Stimulated activated CD4-positive, alpha-beta T cell treated with anti-CD3 and anti-CD28 coated beads, Interleukin-2, amount 100 ng/mL, for 24 hours (primary cell): ENCODE measurements around the gene TMEM250.

Source experiments
- DNase-seq, 2 donors: peaks; one replicate each; pipeline ENCODE4 v3.0.0-alpha.2; 2020

The TMEM250 gene

DNA sequence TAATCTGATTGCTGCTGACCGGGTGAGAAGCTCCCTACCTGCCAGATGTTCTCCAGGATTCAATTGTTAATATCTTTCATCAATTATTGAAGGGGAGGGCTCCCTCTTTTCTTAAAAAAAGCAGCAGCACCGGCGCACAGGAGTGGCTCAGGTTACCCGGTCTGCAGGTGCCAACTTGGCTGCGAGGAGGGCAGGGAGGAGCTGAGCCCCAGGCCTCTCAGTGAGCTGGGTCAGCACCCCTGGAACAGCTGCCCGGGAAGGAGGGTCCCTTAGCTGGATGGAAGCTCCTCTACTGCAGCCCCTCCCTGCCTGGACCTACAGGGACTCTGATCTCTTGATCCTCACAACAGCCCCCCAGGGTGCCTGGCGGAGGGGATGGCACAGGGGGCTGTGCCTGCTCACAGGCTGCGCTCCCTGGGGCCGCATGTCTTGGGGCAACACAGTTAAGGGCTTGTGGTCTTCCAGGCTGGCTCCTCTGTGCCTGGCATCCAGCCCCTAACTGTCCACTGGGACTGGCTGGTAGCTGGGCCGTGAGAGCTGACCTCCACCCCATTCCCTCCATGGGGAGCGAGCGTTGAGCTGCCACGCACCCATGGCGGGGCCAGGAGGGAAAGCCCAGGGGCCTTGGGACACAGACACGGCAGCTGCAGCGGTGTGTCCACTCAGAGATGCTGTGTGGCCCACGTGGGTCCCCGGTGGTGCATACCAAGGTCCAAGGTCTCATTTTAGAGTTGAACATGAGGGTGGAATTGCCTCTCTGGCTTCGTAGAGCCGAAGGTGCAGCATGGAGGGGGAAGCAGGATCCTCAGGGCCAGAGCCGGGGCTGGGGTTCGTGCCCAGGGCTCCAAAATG, 28.6 kb upstream of the TMEM250 start:
- no peak for DNase-seq

DNA sequence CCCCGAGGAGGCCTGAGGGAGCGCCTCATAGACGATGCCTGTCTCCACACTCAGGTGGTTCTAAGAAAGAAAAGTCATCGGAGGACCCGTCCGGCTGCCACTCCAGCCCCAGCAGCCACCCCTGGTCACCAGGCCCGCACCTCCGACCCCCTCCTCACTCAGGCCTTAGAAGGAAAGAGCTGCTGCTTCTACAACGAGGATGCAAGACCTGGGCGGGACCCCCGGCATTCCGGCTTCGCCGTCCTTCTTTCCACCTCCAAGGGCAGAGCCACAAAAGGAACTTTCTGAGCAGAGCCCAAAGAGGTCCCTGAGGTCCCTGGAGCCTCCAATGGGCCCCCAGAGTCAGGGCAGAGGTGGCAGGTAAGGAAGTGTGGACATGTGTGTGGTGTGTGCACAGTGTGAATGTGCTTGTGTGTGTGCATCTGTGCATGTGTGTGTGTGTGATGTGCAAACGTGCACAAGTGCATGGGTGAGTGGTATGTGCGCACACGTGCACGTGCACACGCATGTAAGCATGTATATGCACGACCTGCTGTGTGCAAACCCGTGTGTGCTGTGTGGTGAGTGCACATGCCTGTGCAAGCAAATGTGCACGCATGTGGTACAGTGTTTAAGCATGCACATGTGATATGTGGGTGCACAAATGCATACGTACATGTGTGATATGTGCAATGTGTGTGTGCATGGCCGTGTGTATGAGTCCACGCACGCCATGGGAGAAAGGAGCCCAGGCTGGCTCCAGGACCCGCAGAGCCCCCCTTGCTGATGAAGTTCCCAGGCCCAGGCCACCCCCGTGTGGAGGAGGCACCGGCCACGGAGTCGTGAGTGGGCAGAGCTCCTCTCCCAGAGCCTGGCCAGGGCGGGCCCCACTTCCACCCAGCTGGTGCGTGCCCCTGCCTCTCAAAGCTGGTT, 27.7 kb upstream of the TMEM250 start:
- no peak for DNase-seq

- no peak for DNase-seq
Measured at GRCh38 chr9:136145580-136145979, 26.9 kb upstream of the TMEM250 start.

GRCh38 chr9:136144450-136144849, 25.8 kb upstream of the TMEM250 start:
- no peak for DNase-seq

DNA sequence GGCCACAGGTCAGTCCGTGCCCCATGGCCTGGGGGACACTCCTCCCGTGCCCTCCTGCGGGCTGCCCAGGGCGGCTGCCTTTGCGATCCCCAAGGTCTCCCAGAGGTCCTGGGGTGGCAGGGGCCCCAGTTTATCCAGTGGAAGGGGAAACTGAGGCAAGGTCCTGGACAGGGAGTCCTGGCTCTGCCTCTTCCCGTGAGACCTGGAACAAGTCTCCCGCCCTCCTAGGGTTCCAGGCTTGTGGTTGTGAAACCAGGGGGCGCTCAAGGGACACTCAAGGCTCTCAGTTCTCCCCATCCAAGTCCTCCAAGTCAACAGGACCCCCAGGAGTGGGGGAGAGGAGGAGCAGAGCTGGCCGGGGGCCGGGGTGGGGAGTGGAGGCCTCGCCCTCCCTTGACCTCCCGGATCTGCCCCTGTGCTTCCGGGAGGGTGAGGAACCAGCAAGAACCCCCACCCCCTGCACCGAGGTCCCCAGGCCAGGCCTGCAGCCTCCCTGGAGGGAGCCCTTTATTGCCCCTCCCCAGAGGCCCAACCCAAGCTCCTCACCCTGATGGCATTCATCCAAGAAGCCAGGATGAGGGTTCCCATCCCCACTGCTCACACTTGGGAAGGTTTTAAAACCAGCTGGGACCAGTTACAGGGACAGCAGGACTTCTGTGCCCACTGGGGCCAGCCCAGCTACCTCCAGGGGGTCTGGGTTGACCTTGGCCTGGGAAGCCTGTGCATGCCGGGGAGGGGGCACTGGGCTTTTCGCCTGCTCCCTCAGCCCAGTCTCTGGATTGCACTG, 24.7 kb upstream of the TMEM250 start:
- DNase-seq, result no peak

DNA sequence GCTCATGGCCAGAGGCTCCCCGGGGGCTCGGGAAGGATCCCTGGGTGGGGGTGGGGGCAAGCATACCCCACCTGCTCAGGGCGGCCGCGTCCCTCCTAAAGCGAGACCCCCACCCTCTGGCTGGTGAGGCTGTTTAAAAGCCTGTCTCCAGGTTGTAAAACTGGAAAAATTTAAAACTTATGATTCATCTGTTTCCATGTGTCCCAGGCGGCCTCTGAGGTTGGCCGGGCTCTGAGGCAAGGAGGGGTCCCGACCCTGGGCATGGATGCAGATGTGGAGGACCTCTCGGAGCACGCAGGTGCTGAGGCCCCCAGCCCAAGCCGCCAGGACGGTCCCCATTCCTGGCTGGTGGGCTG, 24.2 kb upstream of the TMEM250 start:
- DNase-seq, result no peak

GRCh38 chr9:136142414-136142796, 23.7 kb upstream of the TMEM250 start:
- DNase-seq, result no peak

DNA sequence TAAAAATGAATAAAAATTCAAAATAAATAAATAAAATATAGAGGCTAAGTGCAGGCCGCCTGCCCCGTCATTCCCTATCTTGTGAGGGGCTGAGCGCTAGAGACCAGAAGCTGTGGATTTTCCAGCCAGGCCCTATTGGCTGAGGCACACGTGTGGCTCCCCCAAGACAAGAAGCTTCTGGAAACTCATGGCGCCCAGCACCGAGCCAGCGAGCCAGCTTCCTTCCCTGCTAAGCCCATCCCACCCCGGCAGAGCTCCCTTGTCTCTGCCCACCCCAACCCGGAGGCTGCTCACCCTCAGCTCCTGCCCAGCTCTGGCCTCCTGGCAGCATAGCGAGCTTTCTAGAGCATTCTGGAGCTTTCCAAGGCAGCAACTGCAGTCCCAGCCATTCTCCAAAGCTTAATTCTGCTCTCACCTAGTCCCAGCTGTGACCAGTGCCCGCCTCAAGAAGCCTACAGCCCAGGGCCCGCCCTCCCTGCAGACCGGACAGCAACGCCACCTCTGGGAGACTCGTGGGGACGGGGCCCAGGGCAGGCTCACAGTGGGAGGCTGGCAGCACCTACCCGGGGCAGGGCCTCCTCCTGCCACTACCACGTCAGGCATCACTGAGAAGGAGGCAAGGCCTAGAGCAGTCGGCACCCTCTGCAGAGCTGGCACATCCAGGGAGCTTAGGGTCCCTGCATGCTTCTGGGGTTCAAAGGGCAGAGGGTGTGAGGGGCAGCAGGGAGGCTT, 23.2 kb upstream of the TMEM250 start:
- no peak for DNase-seq

GRCh38 chr9:136140966-136141365, 22.3 kb upstream of the TMEM250 start:
- no peak for DNase-seq

- no peak for DNase-seq
Measured at GRCh38 chr9:136140046-136140445, 21.4 kb upstream of the TMEM250 start.

GRCh38 chr9:136138566-136138965, 19.9 kb upstream of the TMEM250 start:
- DNase-seq, result peak; percentile 40 to 66

- no peak for DNase-seq
Measured at GRCh38 chr9:136137321-136138265, 18.9 kb upstream of the TMEM250 start.

DNA sequence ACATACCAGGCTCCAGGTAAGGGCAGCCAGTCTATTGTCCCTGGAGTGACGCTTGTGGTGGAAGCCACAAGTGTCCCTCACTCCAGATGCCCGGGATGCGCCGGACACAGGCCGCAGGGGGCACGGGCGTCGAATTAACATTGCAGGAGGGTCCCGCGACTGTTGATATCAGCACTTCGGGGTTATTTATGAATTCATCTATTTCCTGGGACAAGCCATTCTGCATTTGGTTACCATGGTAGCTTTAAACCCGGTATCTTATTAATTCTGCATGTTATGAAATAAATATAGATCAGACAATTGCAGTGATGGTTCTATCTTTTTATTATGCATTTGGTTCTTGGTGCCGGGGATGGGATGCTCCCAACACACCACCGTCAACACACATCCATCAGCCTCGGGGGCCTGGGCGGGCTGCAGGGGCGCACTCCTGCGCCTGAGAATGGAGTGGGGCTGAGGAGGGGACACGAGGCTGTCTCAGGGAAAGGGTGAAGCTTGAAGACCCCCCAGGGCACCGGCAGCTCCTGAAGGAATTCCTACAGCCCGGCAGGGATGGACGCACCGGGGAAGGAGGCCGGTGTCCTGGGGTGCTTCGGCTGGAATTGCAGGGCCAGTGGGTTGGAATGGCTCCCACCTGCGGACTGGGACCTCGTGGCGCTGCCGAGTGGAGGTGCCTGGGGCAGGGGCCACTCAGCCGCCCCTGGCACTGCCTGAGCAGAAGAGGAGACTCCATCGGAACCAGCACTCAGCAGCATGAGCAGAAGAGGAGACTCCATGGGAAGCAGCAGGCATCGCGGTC, 17.7 kb upstream of the TMEM250 start:
- DNase-seq, result no peak

GRCh38 chr9:136135326-136136126, 16.9 kb upstream of the TMEM250 start:
- no peak for DNase-seq

- no peak for DNase-seq
Measured at GRCh38 chr9:136133959-136134484, 15.3 kb upstream of the TMEM250 start.

DNA sequence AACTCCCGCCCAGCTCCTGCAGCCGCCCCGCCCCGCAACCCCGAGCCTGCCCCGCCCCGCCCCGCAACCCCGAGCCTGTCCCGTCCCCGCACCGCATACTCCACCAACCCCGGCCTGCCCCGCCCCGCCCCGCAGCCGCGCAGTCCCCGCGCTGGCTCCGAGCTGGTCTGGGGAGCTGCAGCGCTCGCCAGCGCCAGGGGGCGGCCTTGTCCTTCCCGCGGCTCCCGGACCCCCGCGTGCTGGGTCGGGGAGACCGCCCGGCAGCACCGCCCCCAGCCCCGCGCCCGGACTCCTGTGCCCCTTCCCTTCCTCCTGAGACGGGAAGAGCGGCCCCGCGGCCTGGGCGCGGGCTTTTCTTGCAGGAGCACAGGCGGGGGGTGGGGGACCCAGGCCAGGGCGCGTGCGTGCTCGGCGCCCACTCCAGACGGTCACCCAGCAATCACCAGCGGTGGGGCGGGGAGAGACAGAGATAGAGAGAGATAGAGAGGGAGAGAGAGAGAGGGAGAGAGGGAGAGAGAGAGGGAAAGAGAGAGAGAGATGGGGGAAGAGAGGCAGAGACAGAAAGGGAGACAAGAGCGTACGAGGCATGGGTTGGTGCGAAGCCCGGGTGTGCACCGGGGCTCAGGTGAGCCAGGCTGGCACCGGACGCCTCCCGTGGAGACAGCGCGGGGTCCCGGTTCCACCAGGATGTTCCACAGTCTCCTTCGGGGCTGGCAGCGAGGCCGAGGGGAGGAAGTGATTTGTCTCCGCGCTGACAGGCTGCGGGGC, 14.7 kb upstream of the TMEM250 start:
- DNase-seq, result peak; percentile 38 to 45

GRCh38 chr9:136132512-136133050, 13.9 kb upstream of the TMEM250 start:
- DNase-seq, result no peak
